K562 (cell line): ENCODE data around the gene ATOH8. TPM values are rescaled to one million over a fixed set of nuclear protein-coding genes. Genes with fewer than 3 reads are reported as not detected.
A peak's percentile ranks its signal among the peaks of the same experiment; 100 is the strongest.

ENCODE experiments used
- ATAC-seq: fragments of 200-7000 bp; cut with Tn5 transposase; 3 replicates; pipeline ENCODE4 v1.9.1; 2020; ENCODE audit warnings: moderate library complexity
- BruUV-seq: library from RNA; stranded (reverse); fragments of 400-500 nt; replicated peaks from 2 replicates; lab custom pipeline; 2021; lab: Mats Ljungman, UMichigan
- CTCF ChIA-PET: fragments of 300-600 bp; formaldehyde crosslinking; extraction: SDS; loops from one replicate; lab custom pipeline; 2021; ENCODE audit warnings: low intra/inter-chr PET ratio; lab: Yijun Ruan, JAX
- POLR2A ChIA-PET: fragments of 300-600, 350-650 bp; sonication (Branson Sonifier 250); formaldehyde crosslinking; extraction: SDS; loops from one replicate; lab custom pipeline; 2021; ENCODE audit warnings: antibody characterized with exemption, inconsistent platforms; lab: Yijun Ruan, JAX
- DNase-seq, 4 experiments: peaks; one replicate each; pipeline versions ENCODE4 v3.0.0 to v3.0.0-alpha.2; 2011 to 2018; ENCODE audit warnings: low spot score in 3 of 4, mixed read lengths in 3 of 4; ENCODE audit errors: extremely low read depth in 1 of 4
- FAIRE-seq: peaks from 2 replicates; lab custom pipeline; 2011; peaks lifted over from hg19 to GRCh38; lab: Jason Lieb, UNC
- H2AFZ ChIP-seq: 2 replicates; pipeline ENCODE4 v1.6.0; 2011; ENCODE audit warnings: low read depth, low read length, control low read depth, inconsistent platforms
- H3K27ac ChIP-seq: fragments of 200-600 bp; 3 replicates; pipeline ENCODE4 v1.8.0; 2011; ENCODE audit warnings: low read depth, mild to moderate bottlenecking, control low read depth, inconsistent platforms, low read length, moderate library complexity, mixed read lengths; ENCODE audit errors: extremely low read depth
- H3K27me3 ChIP-seq, 2 experiments: fragments of 300-600 bp in 1 of 2; 2 replicates in 1 of 2; 3 replicates in 1 of 2; pipeline versions ENCODE4 v1.6.0 to v1.8.0; 2011; ENCODE audit warnings: inconsistent platforms in 2 of 2, low read length in 2 of 2, mild to moderate bottlenecking in 1 of 2, mixed read lengths in 1 of 2, moderate library complexity in 1 of 2; ENCODE audit not compliant: control insufficient read depth in 2 of 2, insufficient read depth in 2 of 2
- H3K36me3 ChIP-seq: fragments of 300-600 bp; 3 replicates; pipeline ENCODE4 v1.8.0; 2011; ENCODE audit warnings: mild to moderate bottlenecking, low read length, inconsistent platforms; ENCODE audit not compliant: control insufficient read depth, insufficient read depth
- H3K4me1 ChIP-seq, 2 experiments: fragments of 200-600 bp in 1 of 2; replicated peaks in 1 of 2; 2 replicates in 1 of 2; 3 replicates in 1 of 2; pipeline versions ENCODE4 v1.5.1 to v1.8.0; 2011; ENCODE audit warnings: inconsistent platforms in 2 of 2, low read length in 2 of 2, mild to moderate bottlenecking in 1 of 2, mixed read lengths in 1 of 2, moderate library complexity in 1 of 2; ENCODE audit not compliant: control insufficient read depth in 2 of 2, insufficient read depth in 2 of 2
- H3K4me2 ChIP-seq: 2 replicates; pipeline ENCODE4 v1.6.1; 2011; ENCODE audit warnings: low read length, control low read depth, inconsistent platforms, mixed read lengths; ENCODE audit not compliant: insufficient read depth
- H3K4me3 ChIP-seq: fragments of 200-600 bp; sonication (generic), shearing (Covaris generic); 2 replicates; pipeline ENCODE4 v1.5.1; 2016; ENCODE audit warnings: control low read depth, inconsistent platforms
- H3K79me2 ChIP-seq: fragments of 200-600 bp; 3 replicates; pipeline ENCODE4 v1.8.0; 2011; ENCODE audit warnings: low read length, inconsistent platforms; ENCODE audit not compliant: control insufficient read depth, insufficient read depth
- H3K9ac ChIP-seq, 2 experiments: 2 replicates each; pipeline versions ENCODE4 v1.6.0 to v1.6.1; 2011; ENCODE audit warnings: low read depth in 2 of 2, low read length in 2 of 2, control low read depth in 1 of 2, inconsistent platforms in 1 of 2, mild to moderate bottlenecking in 1 of 2, mixed read lengths in 1 of 2; ENCODE audit not compliant: insufficient read depth in 1 of 2
- H3K9me1 ChIP-seq: one replicate; pipeline ENCODE4 v1.6.0; 2011; ENCODE audit warnings: inconsistent platforms, mild to moderate bottlenecking, low read length, moderate library complexity; ENCODE audit not compliant: control insufficient read depth, insufficient read depth
- H3K9me3 ChIP-seq: replicated peaks from 2 replicates; pipeline ENCODE4 v1.5.1; 2011; ENCODE audit warnings: low read depth, low read length, inconsistent platforms; ENCODE audit not compliant: control insufficient read depth, insufficient read depth
- H4K20me1 ChIP-seq: replicated peaks from 2 replicates; pipeline ENCODE4 v1.6.1; 2011; ENCODE audit warnings: low read length, inconsistent platforms, mixed read lengths; ENCODE audit not compliant: control insufficient read depth, insufficient read depth
- FOS ChIP-seq: IDR thresholded peaks from 3 replicates; pipeline ENCODE4 v1.6.1; 2011; ENCODE audit not compliant: insufficient read length; ENCODE audit errors: extremely low read depth
- GTF2A2 ChIP-seq: IDR thresholded peaks from 2 replicates; pipeline ENCODE4 v1.6.1; 2016; ENCODE audit warnings: mild to moderate bottlenecking, missing genetic modification characterization, missing compliant biosample characterization
- MAFF ChIP-seq: IDR thresholded peaks from 2 replicates; pipeline ENCODE4 v1.6.1; 2012; ENCODE audit warnings: low read length, improper control_type of control experiment
- MTA2 ChIP-seq: fragments of 450-650 bp; IDR thresholded peaks from 2 replicates; pipeline ENCODE4 v1.6.1; 2016; ENCODE audit warnings: low read depth
- NFYB ChIP-seq: IDR thresholded peaks from 2 replicates; pipeline ENCODE4 v1.6.1; 2011; ENCODE audit warnings: mild to moderate bottlenecking, moderate library complexity; ENCODE audit not compliant: insufficient read length; ENCODE audit errors: extremely low read depth
- POLR2AphosphoS5 ChIP-seq: IDR thresholded peaks from 2 replicates; pipeline ENCODE4 v1.6.1; 2011; ENCODE audit warnings: mild to moderate bottlenecking, low read depth, low read length, moderate library complexity; ENCODE audit not compliant: control insufficient read depth, insufficient read depth
- POLR2B ChIP-seq: fragments of 450-650 bp; IDR thresholded peaks from 2 replicates; pipeline ENCODE4 v1.6.1; 2018; ENCODE audit warnings: low read depth; ENCODE audit not compliant: partially characterized antibody
- RAD21 ChIP-seq, 2 experiments: fragments of 250-450 bp in 1 of 2; fragments of 450-650 bp in 1 of 2; sonication (Bioruptor Pico) in 1 of 2; formaldehyde crosslinking in 1 of 2; IDR thresholded peaks in 1 of 2; conservative IDR thresholded peaks in 1 of 2; 2 replicates each; pipeline versions ENCODE4 v1.4.0 to v1.8.0; 2020 to 2022; ENCODE audit warnings: mild to moderate bottlenecking in 2 of 2, moderate library complexity in 1 of 2
- SMARCC2 ChIP-seq: fragments of 450-650 bp; IDR thresholded peaks from 2 replicates; pipeline ENCODE4 v1.6.1; 2017; ENCODE audit warnings: antibody characterized with exemption, moderate library complexity, mild to moderate bottlenecking, low read depth
- TSHZ1 ChIP-seq: fragments of 250-450 bp; sonication (Bioruptor Pico); IDR thresholded peaks from 2 replicates; pipeline ENCODE4 v1.4.0; 2020; ENCODE audit warnings: mild to moderate bottlenecking, moderate library complexity
- ZNF668 ChIP-seq: fragments of 250-450 bp; sonication (Bioruptor Pico); IDR thresholded peaks from 2 replicates; pipeline ENCODE4 v1.8.0; 2022; ENCODE audit warnings: mild to moderate bottlenecking, inconsistent platforms
- WGBS: fragments of 100-300 bp; shearing (Covaris generic); methylation state at CpG from one replicate; pipeline ENCODE4 v1.1.6; 2016; ENCODE audit warnings: low coverage, mixed read lengths; ENCODE audit not compliant: insufficient coverage; ENCODE audit errors: missing lambda C conversion rate; 5-methylcytosine and 5-hydroxymethylcytosine counted together
- in situ Hi-C: fragments of 300-500 bp; cut with MboI; formaldehyde crosslinking; loops from 4 replicates; pipeline ENCODE4 v1.15.0; 2018; ENCODE audit warnings: inconsistent platforms, mixed read lengths
- intact Hi-C: fragments of 100-400 bp; cut with micrococcal nuclease; formaldehyde crosslinking; loops from 2 replicates; pipeline ENCODE4 v1.14.2; 2022
- polyA plus RNA-seq, 8 experiments: library from polyadenylated mRNA; depleted of rRNA in 4 of 8; stranded (reverse) in 5 of 8; unstranded in 3 of 8; fragments of >200 nt; fragmentation: Nextera tagmentation in 2 of 8; fragmentation: Illumina TruSeq in 1 of 8; extraction: Ambion mirVana in 2 of 8; extraction: Trizol in 1 of 8; gene quantifications; 2 replicates each; pipeline versions ENCODE4 v1.2.1 to v1.2.3, GENCODE V29; 2011 to 2014; ENCODE audit warnings: inconsistent platforms in 1 of 8, missing spikeins in 1 of 8
- total RNA-seq, 7 experiments: library from RNA; depleted of rRNA in 6 of 7; stranded (reverse); fragments of >200 nt in 6 of 7; fragmentation: Illumina TruSeq in 2 of 7; extraction: Trizol in 2 of 7; gene quantifications; 2 replicates each; pipeline versions ENCODE4 v1.2.1 to v1.2.3, GENCODE V29; 2011 to 2021; ENCODE audit warnings: low replicate concordance in 1 of 7
- TF ChIP-seq, protein P1 (sequence below), 3 experiments: IDR thresholded peaks in 2 of 3; conservative IDR thresholded peaks in 1 of 3; 2 replicates each; pipeline ENCODE4 v1.5.1; 2011 to 2012; ENCODE audit warnings: low read length in 3 of 3, mild to moderate bottlenecking in 3 of 3, control low read depth in 2 of 3, improper control_type of control experiment in 1 of 3, inconsistent platforms in 1 of 3, low read depth in 1 of 3, mixed read lengths in 1 of 3, moderate library complexity in 1 of 3; ENCODE audit not compliant: insufficient read depth in 2 of 3

The ATOH8 gene
- total and polyA plus RNA-seq, 9 of the 15 experiments (the other 6 are each of a cell fraction or from before 2014, with no cell fraction given) = not detected

GRCh38 chr2:85710687-85711577 is 42.9 kb upstream of the ATOH8 start:
- Histone ChIP-seq H2AFZ (peak overlapping the region; percentile 55), H3K27ac (no peak overlapping the region), H3K4me3 (no peak overlapping the region), H3K9ac (0 out of 4 replicates have a peak overlapping the region, but pooled peaks of 1 of the 2 experiments have one; percentile 2), H3K36me3 (no peaks in the 10 kb centered on the region), H3K79me2 (no peaks in the 10 kb centered on the region), H3K9me3 (no peaks in the 10 kb centered on the region), H3K27me3 (peaks cover 0 to 18% of the 10 kb centered on the region in 2 experiments; a peak in 3 of 5 replicates), H3K4me2 (no peak overlapping the region), H3K9me1 (no peaks in the 10 kb centered on the region), H4K20me1 (no peaks in the 10 kb centered on the region), H3K4me1 (peaks cover 5 to 18% of the 10 kb centered on the region in 2 experiments; a peak in 4 of 5 replicates)
- BruUV-seq = no TSS peak
- peak; percentile 17; the same call in 2 of the 3 replicates for ATAC-seq
- no peak for FAIRE-seq
- WGBS = 27% methylated on average over 19 of the region's 19 CpGs
- intact Hi-C loops (no loop called here), in situ Hi-C loops (no loop called here)
- no peak for TF ChIP-seq FOS
- TF ChIP-seq NFYB = no peak
- no peak for TF ChIP-seq GTF2A2 (tag)
- TF ChIP-seq TSHZ1 (CRISPR knock-in tag) = no peak
- no peak for TF ChIP-seq SMARCC2
- no peak for TF ChIP-seq MTA2
- TF ChIP-seq ZNF668 (CRISPR knock-in tag) = no peak
- no peak for TF ChIP-seq POLR2B
- TF ChIP-seq POLR2AphosphoS5 = no peak
- TF ChIP-seq RAD21 (CRISPR knock-in tag; conservative IDR thresholded peaks at IDR 0.05 in 1 of 2, IDR thresholded peaks at IDR 0.05 in 1 of 2) = no peak
- TF ChIP-seq, protein P1, sequence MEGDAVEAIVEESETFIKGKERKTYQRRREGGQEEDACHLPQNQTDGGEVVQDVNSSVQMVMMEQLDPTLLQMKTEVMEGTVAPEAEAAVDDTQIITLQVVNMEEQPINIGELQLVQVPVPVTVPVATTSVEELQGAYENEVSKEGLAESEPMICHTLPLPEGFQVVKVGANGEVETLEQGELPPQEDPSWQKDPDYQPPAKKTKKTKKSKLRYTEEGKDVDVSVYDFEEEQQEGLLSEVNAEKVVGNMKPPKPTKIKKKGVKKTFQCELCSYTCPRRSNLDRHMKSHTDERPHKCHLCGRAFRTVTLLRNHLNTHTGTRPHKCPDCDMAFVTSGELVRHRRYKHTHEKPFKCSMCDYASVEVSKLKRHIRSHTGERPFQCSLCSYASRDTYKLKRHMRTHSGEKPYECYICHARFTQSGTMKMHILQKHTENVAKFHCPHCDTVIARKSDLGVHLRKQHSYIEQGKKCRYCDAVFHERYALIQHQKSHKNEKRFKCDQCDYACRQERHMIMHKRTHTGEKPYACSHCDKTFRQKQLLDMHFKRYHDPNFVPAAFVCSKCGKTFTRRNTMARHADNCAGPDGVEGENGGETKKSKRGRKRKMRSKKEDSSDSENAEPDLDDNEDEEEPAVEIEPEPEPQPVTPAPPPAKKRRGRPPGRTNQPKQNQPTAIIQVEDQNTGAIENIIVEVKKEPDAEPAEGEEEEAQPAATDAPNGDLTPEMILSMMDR (IDR thresholded peaks at IDR 0.05 in 2 of 3, conservative IDR thresholded peaks at IDR 0.05 in 1 of 3; ENCODE audit: insufficient read depth in 2 of 3, low read depth in 1 of 3, low read length in 3 of 3) = no peak
- no peak for TF ChIP-seq MAFF
- POLR2A ChIA-PET = interaction anchor here (0.6 to 1.3 kb wide), 2 partner anchors 106 to 332 kb away, joined by 3 to 5 read pairs; no protein-coding TSS in a partner anchor
- CTCF ChIA-PET = no interaction called here
- no peak for DNase-seq
